ENCODE results near the gene TMEM247.

GRCh38 chr2:46477925-46478324 is 1.4 kb upstream of the TMEM247 start:
- TF ChIP-seq CTCF (IDR thresholded peaks at IDR 0.05; ENCODE audit: poor library complexity) (no peak), EZH2phosphoT487 (IDR thresholded peaks at IDR 0.05; ENCODE audit: low read depth, severe bottlenecking, unreplicated experiment) (no peak), EZH2 (IDR thresholded peaks at IDR 0.05; ENCODE audit: borderline replicate concordance) (no peak)
